ENCODE measurements around the gene ZNF428.

The ZNF428 gene

GRCh38 chr19:43598445-43599240 lies 20.8 kb downstream of the ZNF428 start:
- Histone ChIP-seq H3K36me3 (ENCODE audit: control insufficient read depth, insufficient read depth, low read length) (peaks cover 36% of the 10 kb centered on the region), H3K4me1 (ENCODE audit: control insufficient read depth, insufficient read depth, low read length) (peaks cover 9% of the 10 kb centered on the region; the same call in 1 of the 2 replicates), H3K9ac (ENCODE audit: low read depth, low read length) (no peak overlapping the region), H3K27ac (ENCODE audit: low read depth, low read length) (no peak overlapping the region), H3K4me3 (ENCODE audit: low read depth, low read length) (no peak overlapping the region), H3K9me3 (ENCODE audit: control insufficient read depth, insufficient read depth, low read length) (no peaks in the 10 kb centered on the region), H3K27me3 (ENCODE audit: control insufficient read depth, insufficient read depth, low read length) (no peaks in the 10 kb centered on the region)

GRCh38 chr19:43597876-43598275 lies 21.6 kb downstream of the ZNF428 start:
- Histone ChIP-seq H3K4me3 (ENCODE audit: low read depth, low read length) (0 out of 2 replicates have a peak overlapping the region, but pooled peaks have one; percentile 88), H3K9ac (ENCODE audit: low read depth, low read length) (no peak overlapping the region), H3K4me1 (ENCODE audit: control insufficient read depth, insufficient read depth, low read length) (peaks cover 9% of the 10 kb centered on the region; the same call in 1 of the 2 replicates), H3K27ac (ENCODE audit: low read depth, low read length) (no peak overlapping the region), H3K9me3 (ENCODE audit: control insufficient read depth, insufficient read depth, low read length) (no peaks in the 10 kb centered on the region), H3K36me3 (ENCODE audit: control insufficient read depth, insufficient read depth, low read length) (peaks cover 43% of the 10 kb centered on the region), H3K27me3 (ENCODE audit: control insufficient read depth, insufficient read depth, low read length) (no peaks in the 10 kb centered on the region)

GRCh38 chr19:43596842-43597461 lies 22.5 kb downstream of the ZNF428 start:
- Histone ChIP-seq H3K27me3 (ENCODE audit: control insufficient read depth, insufficient read depth, low read length) (no peaks in the 10 kb centered on the region), H3K27ac (ENCODE audit: low read depth, low read length) (peak overlapping the region; percentile 100), H3K9ac (ENCODE audit: low read depth, low read length) (peak overlapping the region; percentile 96), H3K9me3 (ENCODE audit: control insufficient read depth, insufficient read depth, low read length) (no peaks in the 10 kb centered on the region), H3K4me1 (ENCODE audit: control insufficient read depth, insufficient read depth, low read length) (peaks cover 9% of the 10 kb centered on the region; the same call in 1 of the 2 replicates), H3K4me3 (ENCODE audit: low read depth, low read length) (peak overlapping the region; percentile 88), H3K36me3 (ENCODE audit: control insufficient read depth, insufficient read depth, low read length) (peaks cover 47% of the 10 kb centered on the region)

- Histone ChIP-seq H3K36me3 (ENCODE audit: control insufficient read depth, insufficient read depth, low read length) (peaks cover 50% of the 10 kb centered on the region), H3K27ac (ENCODE audit: low read depth, low read length) (peak within 1 kb of the TSS; percentile 100), H3K9me3 (ENCODE audit: control insufficient read depth, insufficient read depth, low read length) (no peaks in the 10 kb centered on the region)
Measured at GRCh38 chr19:43595999-43596841, 23.2 kb downstream of the ZNF428 start, which contains the start of the genes IRGQ and ZNF576. Gene IRGQ (minus strand): TSS chr19:43596134. CDS start chr19:43595338, 796 bp downstream. Gene ZNF576 (plus strand): TSS chr19:43596595. CDS start chr19:43597109, 514 bp downstream.

GRCh38 chr19:43595605-43595998 lies 23.8 kb downstream of the ZNF428 start:
- Histone ChIP-seq H3K9ac (ENCODE audit: low read depth, low read length) (peak overlapping the region; percentile 82), H3K36me3 (ENCODE audit: control insufficient read depth, insufficient read depth, low read length) (peaks cover 52% of the 10 kb centered on the region), H3K4me3 (ENCODE audit: low read depth, low read length) (peak overlapping the region; percentile 85), H3K9me3 (ENCODE audit: control insufficient read depth, insufficient read depth, low read length) (no peaks in the 10 kb centered on the region), H3K27me3 (ENCODE audit: control insufficient read depth, insufficient read depth, low read length) (no peaks in the 10 kb centered on the region), H3K4me1 (ENCODE audit: control insufficient read depth, insufficient read depth, low read length) (peaks cover 9% of the 10 kb centered on the region; the same call in 1 of the 2 replicates), H3K27ac (ENCODE audit: low read depth, low read length) (peak overlapping the region; percentile 100)

More at GRCh38 chr19:43595999-43596841, 23.2 kb downstream of the ZNF428 start, which contains the start of the genes IRGQ and ZNF576:
- peak within 1 kb of the TSS; percentile 88 for H3K4me3 ChIP-seq (ENCODE audit: low read depth, low read length)
- peaks cover 9% of the 10 kb centered on the region; the same call in 1 of the 2 replicates for H3K4me1 ChIP-seq (ENCODE audit: control insufficient read depth, insufficient read depth, low read length)
- no peaks in the 10 kb centered on the region for H3K27me3 ChIP-seq (ENCODE audit: control insufficient read depth, insufficient read depth, low read length)
- H3K9ac ChIP-seq (ENCODE audit: low read depth, low read length), result peak within 1 kb of the TSS; percentile 96

GRCh38 chr19:43594710-43595604 lies 24.5 kb downstream of the ZNF428 start:
- Histone ChIP-seq H3K27ac (ENCODE audit: low read depth, low read length) (peak overlapping the region; percentile 100), H3K36me3 (ENCODE audit: control insufficient read depth, insufficient read depth, low read length) (peaks cover 54% of the 10 kb centered on the region), H3K9ac (ENCODE audit: low read depth, low read length) (peak overlapping the region; percentile 82), H3K27me3 (ENCODE audit: control insufficient read depth, insufficient read depth, low read length) (no peaks in the 10 kb centered on the region), H3K9me3 (ENCODE audit: control insufficient read depth, insufficient read depth, low read length) (no peaks in the 10 kb centered on the region), H3K4me1 (ENCODE audit: control insufficient read depth, insufficient read depth, low read length) (peaks cover 9% of the 10 kb centered on the region; the same call in 1 of the 2 replicates), H3K4me3 (ENCODE audit: low read depth, low read length) (peak overlapping the region; percentile 85)

- H3K27ac ChIP-seq (ENCODE audit: low read depth, low read length), result no peak overlapping the region
- H3K9me3 ChIP-seq (ENCODE audit: control insufficient read depth, insufficient read depth, low read length), result no peaks in the 10 kb centered on the region
- no peak overlapping the region for H3K4me3 ChIP-seq (ENCODE audit: low read depth, low read length)
- H3K9ac ChIP-seq (ENCODE audit: low read depth, low read length), result no peak overlapping the region
- peaks cover 52% of the 10 kb centered on the region for H3K36me3 ChIP-seq (ENCODE audit: control insufficient read depth, insufficient read depth, low read length)
- no peaks in the 10 kb centered on the region for H3K27me3 ChIP-seq (ENCODE audit: control insufficient read depth, insufficient read depth, low read length)
- peaks cover 9% of the 10 kb centered on the region; the same call in 1 of the 2 replicates for H3K4me1 ChIP-seq (ENCODE audit: control insufficient read depth, insufficient read depth, low read length)
Measured at GRCh38 chr19:43594081-43594697, 25.2 kb downstream of the ZNF428 start.

GRCh38 chr19:43592800-43593350 lies 26.6 kb downstream of the ZNF428 start:
- H3K36me3 ChIP-seq (ENCODE audit: control insufficient read depth, insufficient read depth, low read length), result peaks cover 50% of the 10 kb centered on the region

GRCh38 chr19:43591904-43592772 lies 27.3 kb downstream of the ZNF428 start:
- H3K36me3 ChIP-seq (ENCODE audit: control insufficient read depth, insufficient read depth, low read length), result peaks cover 50% of the 10 kb centered on the region
- no peak overlapping the region for H3K4me3 ChIP-seq (ENCODE audit: low read depth, low read length)
- no peak overlapping the region for H3K27ac ChIP-seq (ENCODE audit: low read depth, low read length)
- H3K27me3 ChIP-seq (ENCODE audit: control insufficient read depth, insufficient read depth, low read length), result no peaks in the 10 kb centered on the region
- no peak overlapping the region for H3K9ac ChIP-seq (ENCODE audit: low read depth, low read length)
- H3K4me1 ChIP-seq (ENCODE audit: control insufficient read depth, insufficient read depth, low read length), result peaks cover 2% of the 10 kb centered on the region; the same call in 1 of the 2 replicates
- H3K9me3 ChIP-seq (ENCODE audit: control insufficient read depth, insufficient read depth, low read length), result no peaks in the 10 kb centered on the region

More at GRCh38 chr19:43592800-43593350, 26.6 kb downstream of the ZNF428 start:
- peaks cover 9% of the 10 kb centered on the region; the same call in 1 of the 2 replicates for H3K4me1 ChIP-seq (ENCODE audit: control insufficient read depth, insufficient read depth, low read length)
- H3K27me3 ChIP-seq (ENCODE audit: control insufficient read depth, insufficient read depth, low read length), result no peaks in the 10 kb centered on the region
- no peaks in the 10 kb centered on the region for H3K9me3 ChIP-seq (ENCODE audit: control insufficient read depth, insufficient read depth, low read length)
- H3K9ac ChIP-seq (ENCODE audit: low read depth, low read length), result no peak overlapping the region
- H3K27ac ChIP-seq (ENCODE audit: low read depth, low read length), result no peak overlapping the region
- no peak overlapping the region for H3K4me3 ChIP-seq (ENCODE audit: low read depth, low read length)

Data from HUES48 (cell line).